K562 (cell line): ENCODE data around the gene CLDN5. TPM values are rescaled to one million over a fixed set of nuclear protein-coding genes. Genes with fewer than 3 reads are reported as not detected.
A peak's percentile ranks its signal among the peaks of the same experiment; 100 is the strongest.

ENCODE experiments used
- ATF3 ChIP-seq, 2 experiments: fragments of 450-650 bp in 1 of 2; sonication (generic) in 1 of 2; formaldehyde crosslinking in 1 of 2; IDR thresholded peaks in 1 of 2; conservative IDR thresholded peaks in 1 of 2; 2 replicates each; pipeline versions ENCODE4 v1.6.1 to v1.8.1; 2016 to 2023; ENCODE audit warnings: mild to moderate bottlenecking in 2 of 2, moderate library complexity in 2 of 2, inconsistent platforms in 1 of 2, missing genetic modification reagents in 1 of 2
- CBFA2T3 ChIP-seq: fragments of 450-650 bp; IDR thresholded peaks from 2 replicates; pipeline ENCODE4 v1.6.1; 2017
- CHD1 ChIP-seq: fragments of 200-600 bp; sonication (generic); IDR thresholded peaks from one replicate; pipeline ENCODE4 v1.6.1; 2012; ENCODE audit warnings: mild to moderate bottlenecking, moderate library complexity, low read length, inconsistent platforms
- ELF1 ChIP-seq: fragments of 200-800 bp; sonication (Bioruptor generic); IDR thresholded peaks from 2 replicates; pipeline ENCODE4 v1.6.1; 2016; ENCODE audit warnings: missing genetic modification characterization, missing compliant biosample characterization
- FOSL1 ChIP-seq: fragments of 200-800 bp; sonication (Bioruptor generic); conservative IDR thresholded peaks from 2 replicates; pipeline ENCODE4 v1.6.1; 2016; ENCODE audit warnings: missing genetic modification characterization, missing compliant biosample characterization
- HIVEP1 ChIP-seq: fragments of 250-450 bp; sonication (Bioruptor Pico); IDR thresholded peaks from 2 replicates; pipeline ENCODE4 v1.4.0; 2020; ENCODE audit warnings: mild to moderate bottlenecking
- JUND ChIP-seq, 2 experiments: IDR thresholded peaks; 2 replicates in 1 of 2; 3 replicates in 1 of 2; pipeline ENCODE4 v1.6.1; 2011; ENCODE audit warnings: borderline replicate concordance in 2 of 2, low read depth in 2 of 2, low read length in 2 of 2, improper control_type of control experiment in 1 of 2, missing biosample characterization in 1 of 2, missing genetic modification characterization in 1 of 2, missing genetic modification reagents in 1 of 2
- PBX2 ChIP-seq, 2 experiments: IDR thresholded peaks in 1 of 2; conservative IDR thresholded peaks in 1 of 2; 2 replicates each; pipeline ENCODE4 v1.6.1; 2016; ENCODE audit warnings: low read depth in 2 of 2, mild to moderate bottlenecking in 1 of 2, missing compliant biosample characterization in 1 of 2, missing genetic modification characterization in 1 of 2, moderate library complexity in 1 of 2
- SETDB1 ChIP-seq: IDR thresholded peaks from one replicate; pipeline ENCODE4 v1.6.1; 2012; ENCODE audit warnings: low read length, control low read depth, inconsistent platforms
- SIN3B ChIP-seq: fragments of 450-650 bp; IDR thresholded peaks from 2 replicates; pipeline ENCODE4 v1.6.1; 2017; ENCODE audit warnings: low read depth, mild to moderate bottlenecking, moderate library complexity
- SMARCB1 ChIP-seq: IDR thresholded peaks from 2 replicates; pipeline ENCODE4 v1.6.1; 2011; ENCODE audit warnings: improper control_type of control experiment, low read depth; ENCODE audit not compliant: insufficient read length
- THRAP3 ChIP-seq: fragments of 450-650 bp; IDR thresholded peaks from 2 replicates; pipeline ENCODE4 v1.6.1; 2016; ENCODE audit warnings: mild to moderate bottlenecking, inconsistent platforms, borderline replicate concordance
- TOE1 ChIP-seq, 2 experiments: fragments of 450-650 bp in 1 of 2; sonication (generic) in 1 of 2; formaldehyde crosslinking in 1 of 2; IDR thresholded peaks; 2 replicates each; pipeline versions ENCODE4 v1.7.1 to v1.8.0; 2016 to 2022; ENCODE audit warnings: borderline replicate concordance in 2 of 2, mild to moderate bottlenecking in 2 of 2, antibody characterized with exemption in 1 of 2, inconsistent platforms in 1 of 2, low read depth in 1 of 2, missing genetic modification reagents in 1 of 2, moderate library complexity in 1 of 2
- TRIM28 ChIP-seq: fragments of 450-650 bp; IDR thresholded peaks from 2 replicates; pipeline ENCODE4 v1.6.1; 2017
- ZNF511 ChIP-seq: sonication (generic); formaldehyde crosslinking; IDR thresholded peaks from 2 replicates; pipeline ENCODE4 v1.8.0; 2022; ENCODE audit warnings: mild to moderate bottlenecking, missing genetic modification reagents
- polyA plus RNA-seq, 8 experiments: library from polyadenylated mRNA; depleted of rRNA in 4 of 8; stranded (reverse) in 5 of 8; unstranded in 3 of 8; fragments of >200 nt; fragmentation: Nextera tagmentation in 2 of 8; fragmentation: Illumina TruSeq in 1 of 8; extraction: Ambion mirVana in 2 of 8; extraction: Trizol in 1 of 8; gene quantifications; 2 replicates each; pipeline versions ENCODE4 v1.2.1 to v1.2.3, GENCODE V29; 2011 to 2014; ENCODE audit warnings: inconsistent platforms in 1 of 8, missing spikeins in 1 of 8
- total RNA-seq, 7 experiments: library from RNA; depleted of rRNA in 6 of 7; stranded (reverse); fragments of >200 nt in 6 of 7; fragmentation: Illumina TruSeq in 2 of 7; extraction: Trizol in 2 of 7; gene quantifications; 2 replicates each; pipeline versions ENCODE4 v1.2.1 to v1.2.3, GENCODE V29; 2011 to 2021; ENCODE audit warnings: low replicate concordance in 1 of 7
- TF ChIP-seq, protein P1 (sequence below): sonication (generic); formaldehyde crosslinking; IDR thresholded peaks from 2 replicates; pipeline ENCODE4 v1.8.0; 2022; ENCODE audit warnings: mild to moderate bottlenecking, missing genetic modification reagents
- TF ChIP-seq, protein P2 (sequence below): sonication (generic); formaldehyde crosslinking; IDR thresholded peaks from 2 replicates; pipeline ENCODE4 v1.8.1; 2023; ENCODE audit warnings: mild to moderate bottlenecking, missing genetic modification reagents, moderate library complexity

Gene CLDN5
- total and polyA plus RNA-seq, 9 of the 15 experiments (the other 6 are each of a cell fraction or from before 2014, with no cell fraction given), result 0.20 TPM; not detected in 8

DNA sequence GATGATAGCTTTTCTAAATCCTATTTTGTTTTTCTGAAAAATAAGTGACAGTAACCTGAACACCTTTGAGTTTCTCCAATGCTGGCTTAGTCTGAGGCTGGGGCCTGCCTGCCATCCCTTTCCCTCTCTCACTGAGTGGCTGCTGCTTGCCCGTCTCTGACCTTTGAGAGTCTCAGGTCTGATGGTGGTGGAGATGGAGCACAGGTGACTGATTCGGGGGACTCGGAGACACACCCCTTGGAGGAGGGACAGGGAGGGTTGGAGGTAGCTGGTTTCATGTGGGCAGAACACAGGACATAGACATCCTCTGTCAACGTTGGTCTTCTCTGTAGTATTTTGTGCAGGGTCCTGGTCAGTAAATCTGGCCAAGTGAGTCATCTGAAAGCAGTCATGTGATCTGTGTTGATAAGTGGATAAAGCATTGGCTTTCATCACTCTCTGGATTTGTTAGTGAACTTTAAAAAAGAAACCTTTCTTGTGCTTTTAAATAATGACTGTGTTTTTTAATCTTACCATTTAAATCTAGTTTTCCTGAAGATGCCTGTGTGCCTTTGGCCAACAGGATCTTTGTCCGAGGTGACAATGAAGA is 47.1 kb upstream of the CLDN5 start (continued):
- TF ChIP-seq, protein P1, sequence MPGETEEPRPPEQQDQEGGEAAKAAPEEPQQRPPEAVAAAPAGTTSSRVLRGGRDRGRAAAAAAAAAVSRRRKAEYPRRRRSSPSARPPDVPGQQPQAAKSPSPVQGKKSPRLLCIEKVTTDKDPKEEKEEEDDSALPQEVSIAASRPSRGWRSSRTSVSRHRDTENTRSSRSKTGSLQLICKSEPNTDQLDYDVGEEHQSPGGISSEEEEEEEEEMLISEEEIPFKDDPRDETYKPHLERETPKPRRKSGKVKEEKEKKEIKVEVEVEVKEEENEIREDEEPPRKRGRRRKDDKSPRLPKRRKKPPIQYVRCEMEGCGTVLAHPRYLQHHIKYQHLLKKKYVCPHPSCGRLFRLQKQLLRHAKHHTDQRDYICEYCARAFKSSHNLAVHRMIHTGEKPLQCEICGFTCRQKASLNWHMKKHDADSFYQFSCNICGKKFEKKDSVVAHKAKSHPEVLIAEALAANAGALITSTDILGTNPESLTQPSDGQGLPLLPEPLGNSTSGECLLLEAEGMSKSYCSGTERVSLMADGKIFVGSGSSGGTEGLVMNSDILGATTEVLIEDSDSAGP (CRISPR knock-in tag), result 0 out of 2 replicates have a peak, but pooled peaks have one; percentile 38
- TF ChIP-seq TOE1 (IDR thresholded peaks at IDR 0.05; ENCODE audit: borderline replicate concordance) (peak; percentile 92), TOE1 (CRISPR knock-in tag; IDR thresholded peaks at IDR 0.05; ENCODE audit: borderline replicate concordance, low read depth) (peak; percentile 91; the same call in 1 of the 2 replicates), SETDB1 (no peak), ATF3 (IDR thresholded peaks at IDR 0.05) (peak; percentile 78), ATF3 (CRISPR knock-in tag; conservative IDR thresholded peaks at IDR 0.05) (no peak), JUND (IDR thresholded peaks at IDR 0.05; ENCODE audit: borderline replicate concordance, low read depth, low read length) (peak; percentile 90), JUND (tag; IDR thresholded peaks at IDR 0.05; ENCODE audit: borderline replicate concordance, low read depth, low read length) (peak; percentile 73; the same call in 1 of the 3 replicates), CBFA2T3 (0 out of 2 replicates have a peak, but pooled peaks have one; percentile 7), ELF1 (no peak), ZNF511 (CRISPR knock-in tag) (0 out of 2 replicates have a peak, but pooled peaks have one; percentile 75), THRAP3 (no peak), FOSL1 (tag) (peak; percentile 94), PBX2 (CRISPR knock-in tag; IDR thresholded peaks at IDR 0.05; ENCODE audit: low read depth) (no peak), PBX2 (tag; conservative IDR thresholded peaks at IDR 0.05; ENCODE audit: low read depth) (peak; percentile 51; the same call in 1 of the 2 replicates), TRIM28 (no peak), SMARCB1 (no peak), HIVEP1 (0 out of 2 replicates have a peak, but pooled peaks have one; percentile 34), CHD1 (no peak), SIN3B (no peak)
- TF ChIP-seq, protein P2, sequence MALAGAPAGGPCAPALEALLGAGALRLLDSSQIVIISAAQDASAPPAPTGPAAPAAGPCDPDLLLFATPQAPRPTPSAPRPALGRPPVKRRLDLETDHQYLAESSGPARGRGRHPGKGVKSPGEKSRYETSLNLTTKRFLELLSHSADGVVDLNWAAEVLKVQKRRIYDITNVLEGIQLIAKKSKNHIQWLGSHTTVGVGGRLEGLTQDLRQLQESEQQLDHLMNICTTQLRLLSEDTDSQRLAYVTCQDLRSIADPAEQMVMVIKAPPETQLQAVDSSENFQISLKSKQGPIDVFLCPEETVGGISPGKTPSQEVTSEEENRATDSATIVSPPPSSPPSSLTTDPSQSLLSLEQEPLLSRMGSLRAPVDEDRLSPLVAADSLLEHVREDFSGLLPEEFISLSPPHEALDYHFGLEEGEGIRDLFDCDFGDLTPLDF (CRISPR knock-in tag), result no peak
